ENCODE data around the gene SLC43A2. TPM values are rescaled to one million over a fixed set of nuclear protein-coding genes. Genes with fewer than 3 reads are reported as not detected.
A peak's percentile ranks its signal among the peaks of the same experiment; 100 is the strongest.

SLC43A2 gene
- total and polyA plus RNA-seq, 2 of the 13 experiments (the other 11 are each of a cell fraction or from before 2014, with no cell fraction given): 7.3 to 20.0 TPM

GRCh38 chr17:1590029-1590746 lies 38.4 kb downstream of the SLC43A2 start (continued):
- TF ChIP-seq, protein P1, sequence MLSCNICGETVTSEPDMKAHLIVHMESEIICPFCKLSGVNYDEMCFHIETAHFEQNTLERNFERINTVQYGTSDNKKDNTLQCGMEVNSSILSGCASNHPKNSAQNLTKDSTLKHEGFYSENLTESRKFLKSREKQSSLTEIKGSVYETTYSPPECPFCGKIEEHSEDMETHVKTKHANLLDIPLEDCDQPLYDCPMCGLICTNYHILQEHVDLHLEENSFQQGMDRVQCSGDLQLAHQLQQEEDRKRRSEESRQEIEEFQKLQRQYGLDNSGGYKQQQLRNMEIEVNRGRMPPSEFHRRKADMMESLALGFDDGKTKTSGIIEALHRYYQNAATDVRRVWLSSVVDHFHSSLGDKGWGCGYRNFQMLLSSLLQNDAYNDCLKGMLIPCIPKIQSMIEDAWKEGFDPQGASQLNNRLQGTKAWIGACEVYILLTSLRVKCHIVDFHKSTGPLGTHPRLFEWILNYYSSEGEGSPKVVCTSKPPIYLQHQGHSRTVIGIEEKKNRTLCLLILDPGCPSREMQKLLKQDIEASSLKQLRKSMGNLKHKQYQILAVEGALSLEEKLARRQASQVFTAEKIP (CRISPR knock-in tag; IDR thresholded peaks at IDR 0.05; ENCODE audit: borderline replicate concordance): no peak
- TF ChIP-seq ZFP90 (CRISPR knock-in tag; IDR thresholded peaks at IDR 0.05; ENCODE audit: borderline replicate concordance) (no peak), CCDC6 (CRISPR knock-in tag; IDR thresholded peaks at IDR 0.05) (peak; percentile 35; the same call in 1 of the 2 replicates), ZNF280D (CRISPR knock-in tag; IDR thresholded peaks at IDR 0.05) (0 out of 2 replicates have a peak, but pooled peaks have one; percentile 18), FOXA1 (IDR thresholded peaks at IDR 0.05) (no peak), FOXA1 (CRISPR knock-in tag; IDR thresholded peaks at IDR 0.05) (0 out of 2 replicates have a peak, but pooled peaks have one; percentile 61), BCL6 (CRISPR knock-in tag; IDR thresholded peaks at IDR 0.05) (peak; percentile 47), RFX5 (IDR thresholded peaks at IDR 0.05; ENCODE audit: low read depth, low read length) (no peak), PITX1 (CRISPR knock-in tag; IDR thresholded peaks at IDR 0.05) (peak; percentile 59; the same call in 1 of the 2 replicates), GATAD2A (CRISPR knock-in tag; IDR thresholded peaks at IDR 0.05) (peak; percentile 71), HDAC1 (CRISPR knock-in tag; IDR thresholded peaks at IDR 0.05) (peak; percentile 68), MED1 (CRISPR knock-in tag; IDR thresholded peaks at IDR 0.05) (peak; percentile 63), MEF2D (CRISPR knock-in tag; IDR thresholded peaks at IDR 0.05) (peak; percentile 59; the same call in 1 of the 2 replicates), ZFX (CRISPR knock-in tag; IDR thresholded peaks at IDR 0.05; ENCODE audit: low read depth) (peak; percentile 42; the same call in 1 of the 2 replicates), GABPB1 (CRISPR knock-in tag; IDR thresholded peaks at IDR 0.05) (peak; percentile 29), XRCC5 (optimal IDR thresholded peaks at IDR 0.05; ENCODE audit: low read length) (no peak), PHF8 (CRISPR knock-in tag; IDR thresholded peaks at IDR 0.05) (peak; percentile 16; the same call in 1 of the 2 replicates), ZNF441 (CRISPR knock-in tag; IDR thresholded peaks at IDR 0.05; ENCODE audit: borderline replicate concordance) (peak; percentile 63; the same call in 1 of the 2 replicates), ZNF776 (CRISPR knock-in tag; IDR thresholded peaks at IDR 0.05) (no peak)
- TF ChIP-seq, protein P2, sequence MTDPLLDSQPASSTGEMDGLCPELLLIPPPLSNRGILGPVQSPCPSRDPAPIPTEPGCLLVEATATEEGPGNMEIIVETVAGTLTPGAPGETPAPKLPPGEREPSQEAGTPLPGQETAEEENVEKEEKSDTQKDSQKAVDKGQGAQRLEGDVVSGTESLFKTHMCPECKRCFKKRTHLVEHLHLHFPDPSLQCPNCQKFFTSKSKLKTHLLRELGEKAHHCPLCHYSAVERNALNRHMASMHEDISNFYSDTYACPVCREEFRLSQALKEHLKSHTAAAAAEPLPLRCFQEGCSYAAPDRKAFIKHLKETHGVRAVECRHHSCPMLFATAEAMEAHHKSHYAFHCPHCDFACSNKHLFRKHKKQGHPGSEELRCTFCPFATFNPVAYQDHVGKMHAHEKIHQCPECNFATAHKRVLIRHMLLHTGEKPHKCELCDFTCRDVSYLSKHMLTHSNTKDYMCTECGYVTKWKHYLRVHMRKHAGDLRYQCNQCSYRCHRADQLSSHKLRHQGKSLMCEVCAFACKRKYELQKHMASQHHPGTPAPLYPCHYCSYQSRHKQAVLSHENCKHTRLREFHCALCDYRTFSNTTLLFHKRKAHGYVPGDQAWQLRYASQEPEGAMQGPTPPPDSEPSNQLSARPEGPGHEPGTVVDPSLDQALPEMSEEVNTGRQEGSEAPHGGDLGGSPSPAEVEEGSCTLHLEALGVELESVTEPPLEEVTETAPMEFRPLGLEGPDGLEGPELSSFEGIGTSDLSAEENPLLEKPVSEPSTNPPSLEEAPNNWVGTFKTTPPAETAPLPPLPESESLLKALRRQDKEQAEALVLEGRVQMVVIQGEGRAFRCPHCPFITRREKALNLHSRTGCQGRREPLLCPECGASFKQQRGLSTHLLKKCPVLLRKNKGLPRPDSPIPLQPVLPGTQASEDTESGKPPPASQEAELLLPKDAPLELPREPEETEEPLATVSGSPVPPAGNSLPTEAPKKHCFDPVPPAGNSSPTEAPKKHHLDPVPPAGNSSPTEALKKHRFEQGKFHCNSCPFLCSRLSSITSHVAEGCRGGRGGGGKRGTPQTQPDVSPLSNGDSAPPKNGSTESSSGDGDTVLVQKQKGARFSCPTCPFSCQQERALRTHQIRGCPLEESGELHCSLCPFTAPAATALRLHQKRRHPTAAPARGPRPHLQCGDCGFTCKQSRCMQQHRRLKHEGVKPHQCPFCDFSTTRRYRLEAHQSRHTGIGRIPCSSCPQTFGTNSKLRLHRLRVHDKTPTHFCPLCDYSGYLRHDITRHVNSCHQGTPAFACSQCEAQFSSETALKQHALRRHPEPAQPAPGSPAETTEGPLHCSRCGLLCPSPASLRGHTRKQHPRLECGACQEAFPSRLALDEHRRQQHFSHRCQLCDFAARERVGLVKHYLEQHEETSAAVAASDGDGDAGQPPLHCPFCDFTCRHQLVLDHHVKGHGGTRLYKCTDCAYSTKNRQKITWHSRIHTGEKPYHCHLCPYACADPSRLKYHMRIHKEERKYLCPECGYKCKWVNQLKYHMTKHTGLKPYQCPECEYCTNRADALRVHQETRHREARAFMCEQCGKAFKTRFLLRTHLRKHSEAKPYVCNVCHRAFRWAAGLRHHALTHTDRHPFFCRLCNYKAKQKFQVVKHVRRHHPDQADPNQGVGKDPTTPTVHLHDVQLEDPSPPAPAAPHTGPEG (CRISPR knock-in tag; IDR thresholded peaks at IDR 0.05): peak; percentile 68; the same call in 1 of the 2 replicates

All from HepG2 (cell line).